Mesenchymal stem cell (in vitro differentiated cells and primary cell): ENCODE measurements around the gene FER1L5.

ENCODE experiments used
- DNase-seq: peaks from one replicate; pipeline ENCODE4 v3.0.0-alpha.2; 2013
- H2AFZ ChIP-seq: one replicate; pipeline ENCODE4 v1.6.1; 2013; ENCODE audit warnings: low read depth, mild to moderate bottlenecking, control low read depth, inconsistent platforms, low read length, moderate library complexity
- H2AK5ac ChIP-seq: 2 replicates; pipeline ENCODE4 v1.6.1; 2013; ENCODE audit warnings: low read length, moderate library complexity, mild to moderate bottlenecking, inconsistent platforms; ENCODE audit not compliant: severe bottlenecking
- H2BK120ac ChIP-seq: one replicate; pipeline ENCODE4 v1.6.1; 2013; ENCODE audit warnings: low read depth, mild to moderate bottlenecking, inconsistent platforms, low read length, moderate library complexity
- H2BK12ac ChIP-seq, 2 experiments: one replicate each; pipeline ENCODE4 v1.6.1; 2013; ENCODE audit warnings: inconsistent platforms in 2 of 2, low read length in 2 of 2, mild to moderate bottlenecking in 2 of 2, moderate library complexity in 2 of 2, control low read depth in 1 of 2
- H2BK15ac ChIP-seq: one replicate; pipeline ENCODE4 v1.6.1; 2013; ENCODE audit warnings: mild to moderate bottlenecking, low read depth, inconsistent platforms; ENCODE audit not compliant: poor library complexity, severe bottlenecking
- H2BK5ac ChIP-seq: 2 replicates; pipeline ENCODE4 v1.6.1; 2013; ENCODE audit warnings: low read depth, mild to moderate bottlenecking, low read length, control low read depth, inconsistent platforms; ENCODE audit not compliant: poor library complexity, severe bottlenecking
- H3K14ac ChIP-seq, 2 experiments: one replicate each; pipeline ENCODE4 v1.6.1; 2013; ENCODE audit warnings: inconsistent platforms in 2 of 2, low read length in 2 of 2, control low read depth in 1 of 2, mild to moderate bottlenecking in 1 of 2, moderate library complexity in 1 of 2
- H3K18ac ChIP-seq, 2 experiments: one replicate each; pipeline ENCODE4 v1.6.1; 2013; ENCODE audit warnings: inconsistent platforms in 2 of 2, low read length in 2 of 2, control low read depth in 1 of 2, low read depth in 1 of 2, mild to moderate bottlenecking in 1 of 2
- H3K23ac ChIP-seq, 2 experiments: one replicate each; pipeline ENCODE4 v1.6.1; 2013; ENCODE audit warnings: inconsistent platforms in 2 of 2, low read length in 2 of 2, mild to moderate bottlenecking in 2 of 2, moderate library complexity in 2 of 2, control low read depth in 1 of 2
- H3K27ac ChIP-seq: 2 replicates; pipeline ENCODE4 v1.5.1; 2013; ENCODE audit warnings: mild to moderate bottlenecking, moderate library complexity, low read length, control low read depth, inconsistent platforms; ENCODE audit not compliant: poor library complexity, severe bottlenecking
- H3K27me3 ChIP-seq, 2 experiments: 2 replicates each; pipeline versions ENCODE4 v1.6.1 to v1.7.0; 2013; ENCODE audit warnings: low read length in 2 of 2, mild to moderate bottlenecking in 2 of 2, moderate library complexity in 2 of 2, control low read depth in 1 of 2, inconsistent platforms in 1 of 2; ENCODE audit not compliant: control insufficient read depth in 1 of 2, insufficient read depth in 1 of 2
- H3K36me3 ChIP-seq, 2 experiments: 2 replicates each; pipeline versions ENCODE4 v1.6.1 to v1.7.0; 2013; ENCODE audit warnings: low read length in 2 of 2, control low read depth in 1 of 2, inconsistent platforms in 1 of 2, low read depth in 1 of 2, mild to moderate bottlenecking in 1 of 2; ENCODE audit not compliant: insufficient read depth in 2 of 2, control insufficient read depth in 1 of 2
- H3K4ac ChIP-seq, 2 experiments: one replicate each; pipeline ENCODE4 v1.6.1; 2013; ENCODE audit warnings: inconsistent platforms in 2 of 2, low read length in 2 of 2, mild to moderate bottlenecking in 2 of 2, moderate library complexity in 2 of 2, control low read depth in 1 of 2, low read depth in 1 of 2
- H3K4me1 ChIP-seq: 2 replicates; pipeline ENCODE4 v1.6.1; 2013; ENCODE audit warnings: low read depth, low read length, control low read depth; ENCODE audit not compliant: control insufficient read depth, insufficient read depth
- H3K4me2 ChIP-seq: 2 replicates; pipeline ENCODE4 v1.6.1; 2013; ENCODE audit warnings: low read length, mild to moderate bottlenecking, inconsistent platforms; ENCODE audit not compliant: poor library complexity, severe bottlenecking
- H3K4me3 ChIP-seq, 2 experiments: 2 replicates each; pipeline versions ENCODE4 v1.5.1 to v1.7.0; 2013; ENCODE audit warnings: low read length in 2 of 2, mild to moderate bottlenecking in 2 of 2, control low read depth in 1 of 2, low read depth in 1 of 2; ENCODE audit not compliant: insufficient read depth in 1 of 2
- H3K79me1 ChIP-seq: replicated peaks from 2 replicates; pipeline ENCODE4 v1.6.1; 2013; ENCODE audit warnings: mild to moderate bottlenecking, control low read depth, low read length, inconsistent platforms; ENCODE audit not compliant: poor library complexity, severe bottlenecking
- H3K9ac ChIP-seq: 2 replicates; pipeline ENCODE4 v1.7.0; 2013; ENCODE audit warnings: mild to moderate bottlenecking, low read length, moderate library complexity
- H3K9me3 ChIP-seq: 2 replicates; pipeline ENCODE4 v1.7.0; 2013; ENCODE audit warnings: mild to moderate bottlenecking, low read length; ENCODE audit not compliant: control insufficient read depth
- H4K8ac ChIP-seq: one replicate; pipeline ENCODE4 v1.6.1; 2013; ENCODE audit warnings: inconsistent platforms, mild to moderate bottlenecking, low read length, moderate library complexity
- H4K91ac ChIP-seq: one replicate; pipeline ENCODE4 v1.6.1; 2013; ENCODE audit warnings: mild to moderate bottlenecking, low read length, inconsistent platforms
- WGBS: methylation state at CpG from one replicate; pipeline ENCODE4 v1.1.7; 2013; ENCODE audit warnings: mixed read lengths; 5-methylcytosine and 5-hydroxymethylcytosine counted together

Gene FER1L5

DNA sequence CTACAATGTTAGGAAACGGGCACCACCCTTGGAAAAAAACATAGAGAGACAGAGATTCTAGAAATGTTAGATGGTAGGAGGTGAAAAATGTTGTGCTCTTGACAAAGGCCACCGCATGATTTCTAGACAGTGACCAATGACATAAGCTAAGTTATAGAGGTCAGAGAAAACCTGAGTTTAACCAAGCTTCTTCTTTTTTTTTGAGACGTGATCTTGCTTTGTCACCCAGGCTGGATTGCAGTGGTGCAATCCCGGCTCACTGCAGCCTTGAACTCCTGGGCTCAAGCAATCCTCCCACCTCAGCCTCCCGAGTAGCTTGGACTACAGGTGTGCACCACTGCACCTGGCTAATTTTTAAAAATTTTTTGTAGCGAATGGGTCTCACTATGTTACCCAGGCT lies 13.0 kb downstream of the FER1L5 start:
- no peak overlapping the region for H3K4ac ChIP-seq
- H3K4me2 ChIP-seq: no peak overlapping the region
- WGBS: 90% methylated on average over 6 of the region's 6 CpGs

DNA sequence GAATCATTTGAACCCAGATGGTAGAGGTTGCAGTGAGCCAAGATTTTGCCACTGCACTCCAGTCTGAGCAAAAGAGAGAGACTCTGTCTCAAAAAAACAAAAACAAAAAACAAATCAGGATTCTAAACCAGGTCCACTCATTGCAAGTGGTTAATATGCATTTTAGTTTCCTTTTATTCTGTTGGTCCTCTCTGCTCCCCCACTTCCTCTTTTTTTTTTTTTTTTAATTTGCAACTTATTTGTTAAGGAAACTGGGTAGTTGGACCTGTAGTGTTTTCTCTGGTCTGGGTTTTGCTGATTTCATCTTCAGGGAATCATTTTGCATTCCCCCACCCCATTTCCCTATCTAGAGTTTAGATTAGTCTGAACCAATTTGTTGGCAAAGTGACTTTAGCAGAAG lies 14.0 kb downstream of the FER1L5 start:
- Histone ChIP-seq H3K23ac (no peak overlapping the region), H3K4me3 (no peak overlapping the region), H3K9ac (no peak overlapping the region), H4K8ac (no peak overlapping the region), H3K27me3 (peaks cover 2 to 4% of the 10 kb centered on the region in 2 experiments), H3K36me3 (no peaks in the 10 kb centered on the region), H3K4ac (no peak overlapping the region), H3K4me2 (no peak overlapping the region), H3K9me3 (no peaks in the 10 kb centered on the region), H2BK120ac (no peak overlapping the region), H3K27ac (no peak overlapping the region), H2AFZ (no peak overlapping the region), H4K91ac (no peak overlapping the region), H2BK12ac (no peak overlapping the region), H2BK5ac (no peak overlapping the region), H3K79me1 (no peaks in the 10 kb centered on the region), H2BK15ac (no peak overlapping the region), H3K14ac (no peak overlapping the region), H3K4me1 (no peaks in the 10 kb centered on the region), H2AK5ac (no peak overlapping the region), H3K18ac (no peak overlapping the region)
- no peak for DNase-seq

More for the DNA sequence above, 13.0 kb downstream of the FER1L5 start:
- Histone ChIP-seq H2AFZ (no peak overlapping the region), H2BK120ac (no peak overlapping the region), H3K36me3 (no peaks in the 10 kb centered on the region), H3K27ac (no peak overlapping the region), H3K23ac (no peak overlapping the region), H3K27me3 (peaks cover 2 to 8% of the 10 kb centered on the region in 2 experiments), H4K8ac (no peak overlapping the region), H3K18ac (no peak overlapping the region), H2BK5ac (no peak overlapping the region), H2BK15ac (no peak overlapping the region), H2BK12ac (no peak overlapping the region), H3K4me1 (no peaks in the 10 kb centered on the region), H4K91ac (no peak overlapping the region), H2AK5ac (no peak overlapping the region), H3K4me3 (no peak overlapping the region), H3K9ac (no peak overlapping the region), H3K79me1 (no peaks in the 10 kb centered on the region), H3K9me3 (no peaks in the 10 kb centered on the region), H3K14ac (no peak overlapping the region)
- no peak for DNase-seq

DNA sequence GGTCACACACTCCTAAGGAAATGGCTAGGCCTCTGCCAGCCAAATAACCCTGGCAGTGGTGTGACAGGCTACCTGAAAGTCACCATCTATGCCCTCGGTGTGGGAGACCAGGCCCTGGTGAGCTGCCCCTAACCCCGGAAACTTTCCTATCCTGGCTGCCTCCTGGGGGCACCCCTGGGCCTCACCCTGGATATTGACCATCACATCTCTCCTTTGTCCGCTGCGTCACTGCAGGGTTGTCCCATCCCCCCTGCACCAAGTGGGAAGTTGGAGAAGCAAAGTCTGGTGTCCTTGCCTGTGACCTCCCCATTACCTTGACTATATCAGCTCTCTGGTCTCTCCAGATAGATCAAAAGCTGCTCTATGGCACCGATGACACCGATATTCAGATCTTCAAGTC lies 18.8 kb downstream of the FER1L5 start:
- no peak overlapping the region for H2BK120ac ChIP-seq
- WGBS: 94% methylated on average over 6 of the region's 6 CpGs
- no peak overlapping the region for H2BK12ac ChIP-seq
- no peak overlapping the region for H4K91ac ChIP-seq
- H3K9me3 ChIP-seq: no peaks in the 10 kb centered on the region
- H3K9ac ChIP-seq: no peak overlapping the region
- H3K27ac ChIP-seq: no peak overlapping the region
- H2AK5ac ChIP-seq: no peak overlapping the region
- H3K27me3 ChIP-seq: no peaks in the 10 kb centered on the region
- no peak overlapping the region for H3K4me3 ChIP-seq
- H2BK5ac ChIP-seq: no peak overlapping the region
- no peak overlapping the region for H3K4ac ChIP-seq
- H4K8ac ChIP-seq: no peak overlapping the region
- DNase-seq: no peak
- no peaks in the 10 kb centered on the region for H3K36me3 ChIP-seq
- peaks cover 5% of the 10 kb centered on the region for H3K4me1 ChIP-seq
- H3K14ac ChIP-seq: no peak overlapping the region
- H3K18ac ChIP-seq: no peak overlapping the region
- no peaks in the 10 kb centered on the region for H3K79me1 ChIP-seq
- H2AFZ ChIP-seq: no peak overlapping the region
- no peak overlapping the region for H3K4me2 ChIP-seq
- H2BK15ac ChIP-seq: no peak overlapping the region
- H3K23ac ChIP-seq: no peak overlapping the region

DNA sequence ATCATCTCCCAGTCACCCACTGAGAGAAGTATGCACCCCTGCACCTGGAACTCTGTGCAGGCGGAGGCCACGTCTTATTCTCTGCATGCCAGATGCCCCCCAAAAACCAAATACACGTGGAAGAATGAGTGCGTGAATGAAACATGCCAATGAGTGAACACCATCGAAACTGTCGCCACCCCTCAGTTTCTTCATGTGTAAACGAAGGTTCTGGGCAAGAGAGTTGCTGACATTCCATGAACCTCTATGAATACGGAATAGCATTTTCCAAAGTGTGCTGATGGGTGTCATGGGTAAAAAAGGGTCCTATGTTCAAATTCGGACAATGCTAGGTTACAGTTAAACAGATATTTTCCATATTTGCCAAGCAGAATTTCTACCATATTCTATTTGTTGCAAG lies 19.8 kb downstream of the FER1L5 start:
- Histone ChIP-seq H3K18ac (no peak overlapping the region), H3K4me1 (peaks cover 5% of the 10 kb centered on the region), H3K4me3 (no peak overlapping the region), H3K9ac (no peak overlapping the region), H3K27ac (no peak overlapping the region), H3K27me3 (no peaks in the 10 kb centered on the region), H3K4me2 (no peak overlapping the region), H3K36me3 (no peaks in the 10 kb centered on the region), H4K8ac (no peak overlapping the region), H3K14ac (no peak overlapping the region), H3K23ac (no peak overlapping the region), H2BK5ac (no peak overlapping the region), H2AFZ (no peak overlapping the region), H2AK5ac (no peak overlapping the region), H2BK15ac (no peak overlapping the region), H3K4ac (no peak overlapping the region), H2BK120ac (no peak overlapping the region), H3K79me1 (no peaks in the 10 kb centered on the region), H4K91ac (no peak overlapping the region), H2BK12ac (no peak overlapping the region), H3K9me3 (no peaks in the 10 kb centered on the region)
- DNase-seq: no peak
- 90% methylated on average over 7 of the region's 9 CpGs for WGBS
